ENCODE measurements around the gene TINCR. TPM values are rescaled to one million over a fixed set of nuclear protein-coding genes. Genes with fewer than 3 reads are reported as not detected.

Gene TINCR
- total RNA-seq, 1 donor from 2014 or later: 0.33 TPM

- H3K36me3 Mint-ChIP-seq (ENCODE audit: low read depth, unreplicated experiment): peaks cover 9% of the 10 kb centered on the region
- peak; percentile 41 for DNase-seq (ENCODE audit: low spot score)
- TF ChIP-seq CTCF (IDR thresholded peaks at IDR 0.05; ENCODE audit: unreplicated experiment): peak; percentile 81
- H3K4me3 Mint-ChIP-seq (ENCODE audit: unreplicated experiment): peak overlapping the region; percentile 31
- H3K27ac Mint-ChIP-seq (ENCODE audit: unreplicated experiment): no peak overlapping the region
- peaks cover 7% of the 10 kb centered on the region for H3K4me1 Mint-ChIP-seq (ENCODE audit: unreplicated experiment)
- peaks cover 7% of the 10 kb centered on the region for H3K27me3 Mint-ChIP-seq (ENCODE audit: unreplicated experiment)
- peaks cover 6% of the 10 kb centered on the region for H3K9me3 Mint-ChIP-seq (ENCODE audit: unreplicated experiment)
Measured at GRCh38 chr19:5534787-5535586, 32.8 kb downstream of the TINCR start.

DNA sequence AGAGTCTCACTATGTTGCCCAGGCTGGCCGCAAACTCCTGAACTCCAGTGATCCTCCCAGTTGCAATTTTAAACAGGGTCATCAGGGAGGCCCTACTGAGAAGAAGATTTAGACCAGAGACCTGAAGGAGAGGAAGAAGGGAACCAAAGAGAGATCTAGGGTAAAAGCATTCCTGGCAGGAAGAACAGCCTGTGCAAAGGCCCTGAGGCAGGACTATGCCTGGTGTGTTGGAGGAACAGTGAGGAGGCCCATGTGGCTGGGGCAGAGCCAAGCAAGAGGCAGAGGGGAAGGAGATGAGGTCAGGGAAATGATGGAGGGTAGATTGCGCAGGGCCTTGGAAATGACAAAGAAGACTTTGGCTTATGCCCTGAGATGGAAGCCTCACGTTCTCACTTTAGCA lies 34.5 kb downstream of the TINCR start:
- Mint-ChIP-seq H3K27me3 (ENCODE audit: unreplicated experiment) (peaks cover 7% of the 10 kb centered on the region), H3K4me1 (ENCODE audit: unreplicated experiment) (peaks cover 7% of the 10 kb centered on the region), H3K36me3 (ENCODE audit: low read depth, unreplicated experiment) (peaks cover 9% of the 10 kb centered on the region), H3K9me3 (ENCODE audit: unreplicated experiment) (peaks cover 6% of the 10 kb centered on the region), H3K27ac (ENCODE audit: unreplicated experiment) (no peak overlapping the region), H3K4me3 (ENCODE audit: unreplicated experiment) (no peak overlapping the region)
- no peak for TF ChIP-seq CTCF (IDR thresholded peaks at IDR 0.05; ENCODE audit: unreplicated experiment)
- DNase-seq (ENCODE audit: low spot score): no peak

GRCh38 chr19:5530701-5531100 lies 37.1 kb downstream of the TINCR start:
- TF ChIP-seq CTCF (IDR thresholded peaks at IDR 0.05; ENCODE audit: unreplicated experiment): no peak
- Mint-ChIP-seq H3K27me3 (ENCODE audit: unreplicated experiment) (peaks cover 3% of the 10 kb centered on the region), H3K27ac (ENCODE audit: unreplicated experiment) (no peak overlapping the region), H3K9me3 (ENCODE audit: unreplicated experiment) (peaks cover 6% of the 10 kb centered on the region), H3K4me1 (ENCODE audit: unreplicated experiment) (peaks cover 3% of the 10 kb centered on the region), H3K36me3 (ENCODE audit: low read depth, unreplicated experiment) (peaks cover 9% of the 10 kb centered on the region), H3K4me3 (ENCODE audit: unreplicated experiment) (no peak overlapping the region)
- no peak for DNase-seq (ENCODE audit: low spot score)

DNA sequence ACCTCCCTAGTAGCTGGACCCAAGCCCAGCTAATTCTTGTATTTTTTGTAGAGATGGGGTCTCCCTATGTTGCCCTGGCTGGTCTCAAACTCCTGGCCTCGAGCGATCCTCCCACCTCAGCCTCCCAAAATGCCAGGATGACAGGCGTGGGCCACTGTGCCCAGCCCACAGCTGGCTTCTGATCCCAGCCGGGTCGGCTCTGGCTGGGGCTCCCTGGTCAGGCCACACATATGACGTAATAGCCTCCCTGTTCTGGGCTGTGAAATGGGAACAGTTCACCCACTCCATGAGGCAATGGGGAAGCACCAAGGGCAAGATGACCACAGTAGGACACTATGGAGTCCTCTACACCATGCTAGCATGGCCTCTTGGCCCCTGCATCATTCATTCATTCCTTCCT lies 41.1 kb downstream of the TINCR start:
- no peak overlapping the region for H3K4me3 Mint-ChIP-seq (ENCODE audit: unreplicated experiment)
- no peaks in the 10 kb centered on the region for H3K36me3 Mint-ChIP-seq (ENCODE audit: low read depth, unreplicated experiment)
- DNase-seq (ENCODE audit: low spot score): no peak
- H3K27me3 Mint-ChIP-seq (ENCODE audit: unreplicated experiment): peaks cover 2% of the 10 kb centered on the region
- no peak for TF ChIP-seq CTCF (IDR thresholded peaks at IDR 0.05; ENCODE audit: unreplicated experiment)
- no peak overlapping the region for H3K27ac Mint-ChIP-seq (ENCODE audit: unreplicated experiment)
- H3K9me3 Mint-ChIP-seq (ENCODE audit: unreplicated experiment): no peaks in the 10 kb centered on the region
- H3K4me1 Mint-ChIP-seq (ENCODE audit: unreplicated experiment): peaks cover 3% of the 10 kb centered on the region

GRCh38 chr19:5524081-5524480 lies 43.7 kb downstream of the TINCR start:
- no peaks in the 10 kb centered on the region for H3K9me3 Mint-ChIP-seq (ENCODE audit: unreplicated experiment)
- H3K27me3 Mint-ChIP-seq (ENCODE audit: unreplicated experiment): peaks cover 2% of the 10 kb centered on the region
- H3K27ac Mint-ChIP-seq (ENCODE audit: unreplicated experiment): no peak overlapping the region

More at GRCh38 chr19:5524081-5524480, 43.7 kb downstream of the TINCR start:
- Mint-ChIP-seq H3K4me3 (ENCODE audit: unreplicated experiment) (no peak overlapping the region), H3K4me1 (ENCODE audit: unreplicated experiment) (peaks cover 3% of the 10 kb centered on the region), H3K36me3 (ENCODE audit: low read depth, unreplicated experiment) (no peaks in the 10 kb centered on the region)
- no peak for TF ChIP-seq CTCF (IDR thresholded peaks at IDR 0.05; ENCODE audit: unreplicated experiment)
- DNase-seq (ENCODE audit: low spot score): no peak
